HG03354 (cell line): ENCODE data around the gene GRM4.

Experiments used
- ATAC-seq: cut with Tn5 transposase; IDR thresholded peaks from one replicate; pipeline ENCODE4 v1.9.1; 2021; ENCODE audit warnings: mild to moderate bottlenecking; ENCODE audit not compliant: unreplicated experiment, poor library complexity, severe bottlenecking

Gene GRM4

GRCh38 chr6:34143884-34144580 lies 1.9 kb downstream of the GRM4 start:
- ATAC-seq = no peak

DNA sequence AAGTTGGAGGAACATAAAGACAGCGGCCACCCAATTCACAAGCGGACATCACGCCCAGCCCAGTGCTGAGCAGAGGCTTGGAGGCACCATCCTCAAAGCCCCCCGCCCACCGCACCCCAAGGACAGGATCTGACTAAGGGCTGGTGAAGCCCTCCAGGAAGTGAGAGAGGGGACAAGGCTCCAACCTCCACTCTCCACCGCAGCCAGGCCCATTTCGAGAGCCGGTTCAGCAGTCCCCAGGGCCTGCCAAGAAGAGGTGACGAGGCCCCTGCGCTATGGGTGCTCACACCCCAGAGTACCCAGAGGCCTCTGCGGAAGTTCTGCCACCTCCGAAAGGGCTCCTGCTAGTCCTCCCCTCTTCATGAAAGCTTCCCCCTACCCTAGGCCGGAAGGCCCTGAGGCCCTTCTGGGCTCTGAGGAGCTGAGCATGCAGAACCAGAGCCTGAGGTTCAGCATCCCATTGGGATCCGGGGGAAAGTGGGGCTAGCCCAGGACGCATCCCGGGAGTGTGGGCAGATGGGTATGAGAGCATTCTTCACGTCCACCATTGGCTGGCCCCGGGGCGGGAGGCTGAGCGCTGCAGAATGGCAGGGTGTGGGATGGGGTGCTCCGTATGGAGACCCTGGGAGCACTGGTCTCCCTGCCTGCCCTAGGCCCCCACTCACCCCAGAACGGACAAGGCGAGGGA lies 2.5 kb downstream of the GRM4 start:
- ATAC-seq = no peak

- no peak for ATAC-seq
Measured at GRCh38 chr6:34142061-34142998, 3.6 kb downstream of the GRM4 start.

DNA sequence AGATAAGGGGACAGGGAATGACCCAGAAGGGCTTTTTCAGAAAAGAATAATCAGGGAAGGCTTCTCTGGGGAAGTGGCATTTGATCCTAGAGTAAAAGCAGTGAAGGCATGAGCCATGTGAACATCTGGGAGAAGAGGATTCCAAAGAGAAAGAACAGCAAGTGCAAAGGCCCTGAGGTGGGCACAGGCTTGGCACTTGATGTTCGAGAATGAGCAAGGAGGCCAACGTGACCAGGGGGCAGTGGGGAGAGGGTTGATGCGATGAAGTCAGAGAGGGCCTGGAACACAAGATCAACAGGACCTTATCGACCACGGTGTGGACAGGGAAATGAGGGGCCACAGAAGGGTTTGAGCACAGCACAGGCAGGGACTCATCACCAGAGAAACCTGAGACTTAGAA lies 5.8 kb downstream of the GRM4 start:
- ATAC-seq = no peak

DNA sequence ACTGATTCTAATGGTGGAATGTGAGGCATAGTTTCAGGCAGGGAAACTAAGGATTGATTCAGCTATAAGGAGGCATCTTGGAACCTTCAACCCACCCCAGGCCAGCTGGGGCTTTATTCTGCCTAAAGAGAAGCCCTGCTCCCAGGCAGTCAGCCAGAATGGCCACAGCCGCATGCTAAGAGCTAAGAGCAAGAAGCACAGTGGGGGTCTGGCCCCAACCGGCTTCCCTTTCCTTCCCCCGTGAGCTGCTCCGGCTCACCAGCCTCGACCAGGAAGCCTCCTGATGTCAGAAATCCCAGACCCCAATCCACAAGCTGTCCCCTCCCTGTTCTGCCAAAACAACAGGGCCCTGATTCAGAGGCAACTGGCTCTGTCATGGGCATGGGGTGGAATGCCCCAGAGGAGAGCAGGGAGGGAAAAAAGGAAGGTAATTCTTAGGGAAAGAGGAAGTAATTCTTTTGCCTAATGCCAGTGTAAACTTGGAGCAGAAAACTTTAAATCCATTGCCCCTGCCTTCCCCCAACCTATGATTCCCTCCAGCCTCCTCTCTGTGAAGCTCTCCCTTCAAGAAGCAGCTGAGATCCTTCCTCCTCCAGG lies 6.9 kb downstream of the GRM4 start:
- no peak for ATAC-seq

DNA sequence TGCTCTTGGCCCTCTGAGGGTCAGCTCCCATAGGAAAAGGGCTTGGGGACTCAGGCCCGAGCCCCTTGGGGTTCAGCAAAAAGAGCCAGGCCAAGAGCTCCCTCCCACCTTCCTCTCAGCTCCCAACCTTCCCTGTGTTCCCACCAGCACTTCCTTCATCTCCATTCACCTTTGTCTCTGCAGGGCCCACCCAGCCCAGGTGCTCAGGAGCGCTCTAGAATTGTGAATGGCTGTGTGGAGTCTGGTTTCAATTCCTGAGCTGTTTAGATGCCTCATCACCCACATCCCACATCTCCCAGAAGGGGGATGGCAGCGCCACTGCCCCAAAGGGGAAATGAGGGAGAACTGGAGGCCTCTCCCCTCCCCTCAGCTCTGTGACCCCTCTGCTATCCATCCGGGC lies 7.7 kb downstream of the GRM4 start:
- ATAC-seq = no peak

GRCh38 chr6:34135541-34135940 lies 10.3 kb downstream of the GRM4 start:
- no peak for ATAC-seq

DNA sequence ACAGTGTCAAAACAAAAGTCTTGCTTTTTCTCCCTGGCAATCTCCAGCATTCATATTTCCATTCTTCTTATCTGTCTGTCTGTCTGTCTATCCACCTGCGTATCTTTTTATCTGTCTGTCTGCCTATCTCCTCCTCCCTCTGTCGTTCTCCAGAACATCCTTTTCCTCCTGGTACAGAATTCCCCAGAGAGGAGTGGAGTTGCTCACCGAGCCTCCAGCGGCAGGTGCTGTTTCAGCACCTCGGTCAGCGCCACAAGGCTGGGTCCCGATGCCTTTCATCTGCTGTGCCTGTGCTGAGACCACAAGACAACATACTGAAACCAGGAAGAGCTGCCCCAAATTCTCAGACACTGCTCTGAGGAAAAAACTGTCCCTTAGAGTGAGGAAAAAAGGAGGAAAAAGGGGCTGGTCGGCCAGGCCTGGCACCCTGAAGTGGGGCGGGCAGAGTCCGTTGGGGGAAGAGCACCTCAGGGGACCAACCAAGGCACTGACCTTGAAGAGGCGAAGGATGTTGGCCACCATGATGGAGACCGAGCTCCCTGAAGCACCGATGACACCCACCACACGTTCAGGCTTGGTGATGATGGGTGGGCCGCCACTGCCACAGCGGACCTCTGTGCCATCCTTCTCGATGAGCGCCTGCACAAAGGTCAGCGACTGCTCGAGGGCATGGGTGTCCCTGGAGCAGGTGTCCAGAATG lies 13.3 kb downstream of the GRM4 start:
- no peak for ATAC-seq

DNA sequence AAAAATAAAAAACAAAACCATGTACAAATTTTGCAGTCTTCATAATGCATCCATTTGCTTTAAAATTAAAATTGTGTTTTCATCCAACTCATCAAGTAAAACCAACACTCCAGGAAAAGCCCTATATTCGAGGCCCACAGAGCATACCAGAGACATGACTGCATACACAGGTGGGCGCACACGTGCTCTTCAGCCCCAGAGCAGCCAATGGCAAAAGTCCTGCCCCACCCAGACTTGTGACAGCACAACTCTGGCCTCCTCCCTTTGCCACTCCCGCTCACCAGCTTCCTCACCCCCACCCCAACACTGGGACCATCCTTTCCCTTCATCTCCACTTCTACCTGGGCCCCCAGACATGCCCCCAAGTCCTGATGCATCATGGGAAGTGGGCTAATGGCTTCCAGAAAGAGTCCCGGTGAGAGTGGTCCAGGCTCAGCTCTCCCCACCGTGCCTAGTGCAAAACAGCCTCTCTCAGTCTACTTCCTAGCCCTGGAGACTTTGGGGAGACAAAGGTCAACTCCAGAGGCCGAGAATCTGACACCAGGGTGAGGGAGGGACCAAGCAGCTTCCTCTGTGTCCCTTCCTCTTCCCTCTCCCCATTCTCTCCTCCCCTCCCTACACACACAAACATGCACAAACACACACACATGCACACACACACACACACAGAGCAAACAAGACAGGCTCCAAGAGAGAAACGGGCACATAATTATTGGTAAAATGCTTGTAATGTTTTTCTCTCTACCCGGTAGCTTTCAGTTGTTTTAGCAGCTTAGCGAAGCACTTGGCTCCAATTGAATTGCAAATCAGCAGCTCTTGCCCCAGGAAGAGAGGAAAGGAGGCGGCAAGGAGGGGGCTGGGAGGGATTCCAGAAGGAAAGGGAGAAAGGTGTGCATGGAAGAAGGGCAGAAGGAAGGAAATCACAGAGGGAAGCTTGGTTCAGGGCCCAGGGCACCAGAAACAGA lies 14.3 kb downstream of the GRM4 start:
- no peak for ATAC-seq

- ATAC-seq = no peak
Measured at GRCh38 chr6:34130862-34131261, 15.0 kb downstream of the GRM4 start.

DNA sequence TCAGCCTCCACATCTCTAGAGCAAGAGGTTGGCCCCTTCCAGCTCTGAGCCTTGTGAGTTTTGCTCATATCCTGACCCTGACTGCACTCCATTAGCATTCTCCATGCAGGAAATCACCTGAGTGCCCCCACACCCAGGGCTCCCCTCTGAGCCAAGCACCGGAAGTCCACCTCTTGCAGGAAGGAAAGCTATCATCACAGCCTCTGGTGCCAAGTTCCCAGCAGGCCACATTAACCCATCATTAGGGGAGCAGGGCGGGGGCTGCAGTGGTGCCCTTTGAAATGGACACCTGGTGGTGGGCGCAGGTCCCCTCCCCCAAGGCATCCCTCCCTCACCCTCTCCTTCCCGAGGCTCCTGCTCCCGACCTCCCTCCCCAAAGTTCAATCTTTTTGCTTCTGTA lies 16.1 kb downstream of the GRM4 start:
- no peak for ATAC-seq

DNA sequence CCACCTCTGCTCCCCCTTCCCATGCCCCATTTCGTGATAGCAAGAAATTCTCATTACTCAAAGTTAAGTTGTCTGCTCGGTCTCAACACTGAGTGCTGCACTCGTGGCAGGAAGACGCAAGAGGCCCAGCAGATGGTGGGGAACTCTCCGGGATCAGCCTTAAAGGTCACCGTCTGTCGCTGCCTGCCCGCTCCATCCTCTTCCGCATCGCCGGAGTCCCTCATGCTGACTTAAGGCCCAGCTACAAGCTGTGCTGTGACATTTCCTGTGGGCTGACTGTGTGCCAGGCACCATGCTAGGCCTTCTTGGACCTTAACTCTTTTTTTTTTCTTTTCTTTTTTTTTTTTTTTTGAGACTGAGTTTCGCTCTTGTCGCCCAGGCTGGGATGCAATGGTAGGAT lies 17.8 kb downstream of the GRM4 start:
- no peak for ATAC-seq

DNA sequence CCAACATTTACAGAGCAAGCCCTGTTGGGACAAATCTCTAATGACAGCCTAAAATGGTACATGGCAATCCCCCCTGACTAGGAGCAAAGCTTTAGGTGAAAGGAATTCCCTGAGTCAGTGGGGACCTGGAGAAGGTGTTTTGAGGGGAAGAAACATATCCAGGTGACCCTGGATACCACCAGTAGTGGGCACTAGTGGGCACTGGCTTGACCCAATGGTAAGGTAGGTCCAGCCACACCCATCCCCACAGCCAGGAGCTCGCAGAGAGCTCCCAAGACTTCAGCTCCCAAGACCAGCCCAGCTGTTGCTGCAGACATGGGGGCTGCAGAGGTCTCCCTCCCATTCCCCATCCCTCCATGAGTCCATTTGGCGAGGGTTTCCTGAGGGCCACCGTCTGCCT lies 19.5 kb downstream of the GRM4 start:
- ATAC-seq = no peak

GRCh38 chr6:34125939-34126338 lies 19.9 kb downstream of the GRM4 start:
- ATAC-seq = no peak

GRCh38 chr6:34120953-34121675 lies 24.8 kb downstream of the GRM4 start:
- ATAC-seq = no peak

DNA sequence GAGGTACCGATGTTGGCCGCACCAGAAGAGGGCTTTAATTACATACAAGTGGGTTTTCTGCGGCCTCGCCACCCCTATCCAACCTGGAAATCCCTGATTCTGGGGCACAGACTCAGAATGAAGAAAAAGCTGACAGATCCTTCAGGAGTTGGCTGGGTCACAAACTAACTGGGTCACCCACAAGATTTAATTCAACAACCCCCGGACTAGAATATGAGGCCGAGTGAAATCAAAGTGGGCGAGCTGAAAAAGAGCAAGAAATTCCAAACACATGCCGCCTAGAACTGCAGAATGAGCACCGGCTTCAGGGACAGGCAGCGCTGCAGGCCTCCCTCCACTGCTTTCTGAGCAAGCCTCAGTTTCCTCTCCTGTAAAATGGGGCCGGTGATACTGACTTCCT lies 30.0 kb downstream of the GRM4 start:
- ATAC-seq = no peak

- no peak for ATAC-seq
Measured at GRCh38 chr6:34115403-34115795, 30.5 kb downstream of the GRM4 start.
